ENCODE data around the gene MKNK1.

GRCh38 chr1:46589529-46589928 is 14.5 kb downstream of the MKNK1 start:
- TF ChIP-seq POLR2A (IDR thresholded peaks at IDR 0.05; ENCODE audit: low read length) = no peak
- no peak for TF ChIP-seq GATA1 (IDR thresholded peaks at IDR 0.05; ENCODE audit: low read depth, low read length)
